Left renal pelvis (tissue), 4 donors: ENCODE data around the gene NFAT5. TPM values are rescaled to one million over a fixed set of nuclear protein-coding genes. Genes with fewer than 3 reads are reported as not detected.

ENCODE experiments used
- DNase-seq, 4 donors: peaks; one replicate each; pipeline ENCODE4 v3.0.0-alpha.2; 2013; ENCODE audit warnings: low read depth in 4 of 4, low spot score in 3 of 4
- polyA plus RNA-seq, 4 donors: library from polyadenylated mRNA; unstranded; fragments of 120-200 nt; gene quantifications; one replicate each; pipeline ENCODE4 v1.2.1, GENCODE V29; 2013; ENCODE audit not compliant: insufficient read length in 4 of 4

NFAT5 gene
- polyA plus RNA-seq, 4 donors: 37.8 to 58.7 (median 43.8) TPM

- DNase-seq: no peak
These were observed 23.9 kb downstream of the NFAT5 start for GRCh38 chr16:69589434-69590269.

- DNase-seq: no peak
These were observed 24.8 kb downstream of the NFAT5 start for GRCh38 chr16:69590590-69590989.

GRCh38 chr16:69593751-69594255 is 28.0 kb downstream of the NFAT5 start:
- DNase-seq: peak; percentile 10 to 29 (median 13)

GRCh38 chr16:69595127-69596036 is 29.6 kb downstream of the NFAT5 start:
- no peak for DNase-seq

GRCh38 chr16:69596801-69597200 is 31.0 kb downstream of the NFAT5 start:
- DNase-seq: no peak

GRCh38 chr16:69598045-69598444 is 32.3 kb downstream of the NFAT5 start:
- no peak for DNase-seq

- DNase-seq: no peak
These were observed 34.0 kb downstream of the NFAT5 start for GRCh38 chr16:69599731-69600130.

GRCh38 chr16:69600202-69600601 is 34.4 kb downstream of the NFAT5 start:
- no peak for DNase-seq

GRCh38 chr16:69601250-69601649 is 35.5 kb downstream of the NFAT5 start:
- no peak for DNase-seq

- DNase-seq: no peak
These were observed 41.2 kb downstream of the NFAT5 start for GRCh38 chr16:69606985-69607384.

GRCh38 chr16:69607674-69608073 is 41.9 kb downstream of the NFAT5 start:
- no peak for DNase-seq

GRCh38 chr16:69610356-69610755 is 44.6 kb downstream of the NFAT5 start:
- DNase-seq: no peak

GRCh38 chr16:69611103-69611640 is 45.4 kb downstream of the NFAT5 start:
- no peak for DNase-seq

GRCh38 chr16:69613378-69614154 is 47.8 kb downstream of the NFAT5 start:
- DNase-seq: no peak

- DNase-seq: no peak
These were observed 49.8 kb downstream of the NFAT5 start for GRCh38 chr16:69615528-69615927.

- DNase-seq: no peak
These were observed 50.3 kb downstream of the NFAT5 start for GRCh38 chr16:69616082-69616481.

GRCh38 chr16:69618307-69618706 is 52.5 kb downstream of the NFAT5 start:
- no peak for DNase-seq

GRCh38 chr16:69618721-69619120 is 53.0 kb downstream of the NFAT5 start:
- no peak for DNase-seq

- no peak for DNase-seq
These were observed 53.7 kb downstream of the NFAT5 start for GRCh38 chr16:69619514-69619913.

- no peak for DNase-seq
These were observed 54.8 kb downstream of the NFAT5 start for GRCh38 chr16:69620573-69620972.
